ENCODE data around the gene KCNMA1. TPM values are rescaled to one million over a fixed set of nuclear protein-coding genes. Genes with fewer than 3 reads are reported as not detected.

KCNMA1 gene
- total RNA-seq, 2 donors from 2014 or later, result 5.9 to 9.3 TPM

GRCh38 chr10:77640167-77640566 is 2.6 kb upstream of the KCNMA1 start:
- no peaks in the 10 kb centered on the region for H3K36me3 ChIP-seq (replicated peaks in 1 of 2; ENCODE audit: insufficient read depth in 1 of 2, low read depth in 2 of 2)
- no peak overlapping the region for H3K4me3 ChIP-seq
- ATAC-seq (no peak), DNase-seq (no peak)
- H3K27ac ChIP-seq, result no peak overlapping the region
- intact Hi-C loops (cut with DNase I), result loop anchor here (5.0 kb wide), 1 partner anchor 263 kb away; no protein-coding TSS in a partner anchor
- H3K4me1 ChIP-seq, result peaks cover 28% of the 10 kb centered on the region
- whole genome bisulfite sequencing, 2 donors, result 72 to 92% methylated on average over 3 of the region's 3 CpGs
- TF ChIP-seq CTCF (IDR thresholded peaks at IDR 0.05), result no peak
- TF ChIP-seq POLR2A (IDR thresholded peaks at IDR 0.05), result no peak
- no peaks in the 10 kb centered on the region for H3K9me3 ChIP-seq
- peaks cover 0 to 9% of the 10 kb centered on the region in 2 donors for H3K27me3 ChIP-seq

- DNase-seq (no peak), ATAC-seq (no peak)
- Histone ChIP-seq H3K4me1 (peaks cover 28% of the 10 kb centered on the region), H3K27me3 (peaks cover 0 to 9% of the 10 kb centered on the region in 2 donors), H3K9me3 (no peaks in the 10 kb centered on the region), H3K27ac (no peak overlapping the region), H3K4me3 (no peak overlapping the region), H3K36me3 (replicated peaks in 1 of 2; ENCODE audit: insufficient read depth in 1 of 2, low read depth in 2 of 2) (no peaks in the 10 kb centered on the region)
- intact Hi-C loops (cut with DNase I), result loop anchor here (5.0 to 10.0 kb wide), 2 partner anchors 262 to 395 kb away; no protein-coding TSS in a partner anchor
- TF ChIP-seq POLR2A (IDR thresholded peaks at IDR 0.05) (no peak), CTCF (IDR thresholded peaks at IDR 0.05) (no peak)
- 72 to 100% methylated on average over 3 of the region's 3 CpGs for WGBS, 2 donors
Measured at GRCh38 chr10:77639756-77640155, 2.1 kb upstream of the KCNMA1 start.

- intact Hi-C loops (cut with DNase I), result loop anchor here (10.0 kb wide), 1 partner anchor 394 kb away; no protein-coding TSS in a partner anchor
- Histone ChIP-seq H3K27me3 (peaks cover 0 to 9% of the 10 kb centered on the region in 2 donors), H3K27ac (no peak overlapping the region), H3K36me3 (replicated peaks in 1 of 2; ENCODE audit: insufficient read depth in 1 of 2, low read depth in 2 of 2) (no peaks in the 10 kb centered on the region), H3K4me3 (peak overlapping the region in 1 of 2 donors; percentile 40), H3K4me1 (peaks cover 28% of the 10 kb centered on the region), H3K9me3 (no peaks in the 10 kb centered on the region)
- DNase-seq, result peak; percentile 39 to 55 (median 52)
- WGBS, 2 donors, result 7 to 24% methylated on average over 17 to 55 of the region's 56 CpGs
- peak; percentile 18 to 29 (median 20) for TF ChIP-seq POLR2A (IDR thresholded peaks at IDR 0.05)
- TF ChIP-seq CTCF (IDR thresholded peaks at IDR 0.05), result no peak
- ATAC-seq, result peak; percentile 55
Measured at GRCh38 chr10:77638321-77639101, 903 bp upstream of the KCNMA1 start.

GRCh38 chr10:77636967-77637531 is 559 bp downstream of the KCNMA1 start:
- Histone ChIP-seq H3K27me3 (peaks cover 0 to 9% of the 10 kb centered on the region in 2 donors), H3K36me3 (replicated peaks in 1 of 2; ENCODE audit: insufficient read depth in 1 of 2, low read depth in 2 of 2) (no peaks in the 10 kb centered on the region), H3K27ac (no peak overlapping the region), H3K4me1 (peaks cover 28% of the 10 kb centered on the region), H3K9me3 (no peaks in the 10 kb centered on the region), H3K4me3 (peak overlapping the region in 1 of 2 donors; percentile 46)
- ATAC-seq (no peak), DNase-seq (no peak)
- intact Hi-C loops (cut with DNase I), result loop anchor here (10.0 kb wide), 1 partner anchor 392 kb away; no protein-coding TSS in a partner anchor
- TF ChIP-seq CTCF (IDR thresholded peaks at IDR 0.05) (no peak), POLR2A (IDR thresholded peaks at IDR 0.05) (no peak)
- WGBS, 2 donors, result 0 to 1% methylated on average over 28 to 53 of the region's 53 CpGs
